Smooth muscle cell (in vitro differentiated cells): Measurements from ENCODE around the gene PTH2. TPM values are rescaled to one million over a fixed set of nuclear protein-coding genes. Genes with fewer than 3 reads are reported as not detected.

ENCODE experiments used
- DNase-seq: peaks from one replicate; lab custom pipeline; 2025; ENCODE audit not compliant: unreplicated experiment; lab: John Stamatoyannopoulos, UW
- H2AFZ ChIP-seq: fragments of 200-600 bp; sonication (generic); 2 replicates; pipeline ENCODE4 v1.6.0; 2016; ENCODE audit warnings: antibody characterized with exemption, low read depth, mild to moderate bottlenecking
- H3F3A ChIP-seq: fragments of 200-600 bp; sonication (generic); 2 replicates; pipeline ENCODE4 v1.6.0; 2017; ENCODE audit warnings: antibody characterized with exemption, low read depth
- H3K27ac ChIP-seq: fragments of 200-600 bp; sonication (generic); 2 replicates; pipeline ENCODE4 v1.5.1; 2016; ENCODE audit warnings: low read depth, mild to moderate bottlenecking
- H3K27me3 ChIP-seq: fragments of 200-600 bp; sonication (generic); 2 replicates; pipeline ENCODE4 v1.6.1; 2016; ENCODE audit warnings: low read depth, mild to moderate bottlenecking
- H3K36me3 ChIP-seq: fragments of 200-600 bp; sonication (generic); 2 replicates; pipeline ENCODE4 v1.5.1; 2016; ENCODE audit warnings: low read depth
- H3K4me1 ChIP-seq: fragments of 200-600 bp; sonication (generic); 2 replicates; pipeline ENCODE4 v1.5.1; 2016; ENCODE audit warnings: low read depth
- H3K4me2 ChIP-seq: fragments of 200-600 bp; sonication (generic); 2 replicates; pipeline ENCODE4 v1.6.0; 2016; ENCODE audit warnings: mild to moderate bottlenecking
- H3K4me3 ChIP-seq: fragments of 200-600 bp; sonication (generic); 2 replicates; pipeline ENCODE4 v1.5.1; 2016; ENCODE audit warnings: mild to moderate bottlenecking
- H3K79me2 ChIP-seq: fragments of 200-600 bp; sonication (generic); 2 replicates; pipeline ENCODE4 v1.6.0; 2016; ENCODE audit warnings: low read depth, mild to moderate bottlenecking
- H3K9ac ChIP-seq: fragments of 200-600 bp; sonication (generic); 2 replicates; pipeline ENCODE4 v1.6.0; 2016; ENCODE audit warnings: low read depth
- H3K9me3 ChIP-seq: fragments of 200-600 bp; sonication (generic); replicated peaks from 2 replicates; pipeline ENCODE4 v1.5.1; 2016; ENCODE audit warnings: low read depth
- H4K20me1 ChIP-seq: fragments of 200-600 bp; sonication (generic); 2 replicates; pipeline ENCODE4 v1.6.0; 2016; ENCODE audit warnings: low read depth
- CTCF ChIP-seq: fragments of 200-600 bp; sonication (generic); IDR thresholded peaks from 2 replicates; pipeline ENCODE4 v1.5.1; 2017; ENCODE audit warnings: borderline replicate concordance, mild to moderate bottlenecking, antibody characterized with exemption; ENCODE audit not compliant: insufficient read depth, poor library complexity, severe bottlenecking
- WGBS: methylation state at CpG from one replicate; pipeline ENCODE4 v1.1.7; 2016; ENCODE audit warnings: low lambda C conversion rate; 5-methylcytosine and 5-hydroxymethylcytosine counted together
- polyA plus RNA-seq: library from polyadenylated mRNA; unstranded; fragments of >200 nt; fragmentation: Nextera tagmentation; extraction: Ambion mirVana; gene quantifications from 2 replicates; pipeline ENCODE4 v1.2.1, GENCODE V29; 2016
- total RNA-seq: library from RNA; depleted of rRNA; stranded (reverse); fragments of >200 nt; gene quantifications from 2 replicates; pipeline ENCODE4 v1.2.3, GENCODE V29; 2014

The PTH2 gene
- total and polyA plus RNA-seq, 2 experiments from 2014 or later, result not detected

- WGBS, result 89% methylated on average over 29 of the region's 29 CpGs
- H3K4me1 ChIP-seq, result peaks cover 6% of the 10 kb centered on the region
- H3K9me3 ChIP-seq, result no peaks in the 10 kb centered on the region
- no peaks in the 10 kb centered on the region for H4K20me1 ChIP-seq
- H3K9ac ChIP-seq, result no peak overlapping the region
- no peak overlapping the region for H3K27ac ChIP-seq
- no peaks in the 10 kb centered on the region for H3K36me3 ChIP-seq
- H3K27me3 ChIP-seq, result peaks cover 100% of the 10 kb centered on the region
- DNase-seq, result no peak
- no peak for TF ChIP-seq CTCF
- no peak overlapping the region for H3K4me2 ChIP-seq
- no peak overlapping the region for H3K4me3 ChIP-seq
- no peaks in the 10 kb centered on the region for H3K79me2 ChIP-seq
- H2AFZ ChIP-seq, result no peak overlapping the region
- no peaks in the 10 kb centered on the region for H3F3A ChIP-seq
These were observed 8.1 kb upstream of the PTH2 start for GRCh38 chr19:49431330-49431749.

- no peaks in the 10 kb centered on the region for H4K20me1 ChIP-seq
- no peaks in the 10 kb centered on the region for H3K79me2 ChIP-seq
- H3K36me3 ChIP-seq, result no peaks in the 10 kb centered on the region
- H3F3A ChIP-seq, result no peaks in the 10 kb centered on the region
- no peak for DNase-seq
- 85% methylated on average over 28 of the region's 28 CpGs for WGBS
- no peak overlapping the region for H3K4me3 ChIP-seq
- H3K9me3 ChIP-seq, result no peaks in the 10 kb centered on the region
- H3K27me3 ChIP-seq, result peaks cover 100% of the 10 kb centered on the region
- H2AFZ ChIP-seq, result no peak overlapping the region
- no peak overlapping the region for H3K27ac ChIP-seq
- no peak for TF ChIP-seq CTCF
- peaks cover 6% of the 10 kb centered on the region for H3K4me1 ChIP-seq
- no peak overlapping the region for H3K9ac ChIP-seq
- H3K4me2 ChIP-seq, result no peak overlapping the region
These were observed 7.6 kb upstream of the PTH2 start for GRCh38 chr19:49430678-49431329.

GRCh38 chr19:49430172-49430677, 7.0 kb upstream of the PTH2 start:
- Histone ChIP-seq H3K4me1 (peaks cover 6% of the 10 kb centered on the region), H2AFZ (no peak overlapping the region), H4K20me1 (no peaks in the 10 kb centered on the region), H3K79me2 (no peaks in the 10 kb centered on the region), H3F3A (no peaks in the 10 kb centered on the region), H3K9me3 (no peaks in the 10 kb centered on the region), H3K9ac (no peak overlapping the region), H3K27ac (no peak overlapping the region), H3K36me3 (no peaks in the 10 kb centered on the region), H3K4me3 (no peak overlapping the region), H3K27me3 (peaks cover 100% of the 10 kb centered on the region), H3K4me2 (no peak overlapping the region)
- DNase-seq, result no peak
- TF ChIP-seq CTCF, result no peak
- 83% methylated on average over 7 of the region's 9 CpGs for WGBS
